ENCODE results near the gene LPAR5. TPM values are rescaled to one million over a fixed set of nuclear protein-coding genes. Genes with fewer than 3 reads are reported as not detected.
"Not testable (repeated sequence)": the region's sequence is repeated elsewhere in the genome, so short reads cannot be mapped to it uniquely, and the experiment has no call there.

Gene LPAR5
- total RNA-seq, 4 donors from 2014 or later = 0.78 to 8.1 (median 3.5) TPM

DNA sequence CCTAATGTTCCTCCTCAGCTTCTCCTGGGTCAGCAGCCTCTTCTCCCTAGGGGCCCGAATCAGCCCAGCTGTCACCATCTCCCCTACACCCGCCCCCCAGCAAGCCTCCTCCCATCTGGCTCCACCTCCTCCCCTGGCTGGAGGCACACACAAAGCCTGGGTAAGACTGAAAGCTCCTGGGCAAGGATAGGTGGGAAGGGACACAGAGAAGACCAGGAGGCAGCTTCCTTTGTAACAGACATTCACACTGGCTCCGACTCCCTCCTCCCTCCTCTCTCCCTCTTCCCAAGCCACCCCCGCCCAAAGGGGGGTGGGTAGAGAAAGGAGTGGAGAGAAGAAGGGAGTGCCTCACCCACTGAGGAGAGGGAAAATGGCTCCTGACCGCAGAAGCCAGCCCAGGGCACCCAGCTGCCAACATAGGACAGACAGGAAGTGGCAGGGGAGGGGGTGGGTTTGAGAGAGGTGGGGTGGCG, 32.6 kb downstream of the LPAR5 start:
- Histone ChIP-seq H3K36me3 (peaks cover 42 to 46% of the 10 kb centered on the region in 2 donors), H3K4me3 (replicated peaks in 1 of 3) (no peak overlapping the region), H3K9me3 (no peaks in the 10 kb centered on the region), H3K4me1 (peaks cover 33 to 36% of the 10 kb centered on the region in 2 donors), H3K27me3 (no peaks in the 10 kb centered on the region), H3K27ac (peak overlapping the region in 2 of 3 donors; percentile 4 to 73)
- DNase-seq = peak; percentile 20 to 24
- WGBS, 2 donors = 24 to 25% methylated on average over 6 of the region's 6 CpGs
- TF ChIP-seq, protein P1, sequence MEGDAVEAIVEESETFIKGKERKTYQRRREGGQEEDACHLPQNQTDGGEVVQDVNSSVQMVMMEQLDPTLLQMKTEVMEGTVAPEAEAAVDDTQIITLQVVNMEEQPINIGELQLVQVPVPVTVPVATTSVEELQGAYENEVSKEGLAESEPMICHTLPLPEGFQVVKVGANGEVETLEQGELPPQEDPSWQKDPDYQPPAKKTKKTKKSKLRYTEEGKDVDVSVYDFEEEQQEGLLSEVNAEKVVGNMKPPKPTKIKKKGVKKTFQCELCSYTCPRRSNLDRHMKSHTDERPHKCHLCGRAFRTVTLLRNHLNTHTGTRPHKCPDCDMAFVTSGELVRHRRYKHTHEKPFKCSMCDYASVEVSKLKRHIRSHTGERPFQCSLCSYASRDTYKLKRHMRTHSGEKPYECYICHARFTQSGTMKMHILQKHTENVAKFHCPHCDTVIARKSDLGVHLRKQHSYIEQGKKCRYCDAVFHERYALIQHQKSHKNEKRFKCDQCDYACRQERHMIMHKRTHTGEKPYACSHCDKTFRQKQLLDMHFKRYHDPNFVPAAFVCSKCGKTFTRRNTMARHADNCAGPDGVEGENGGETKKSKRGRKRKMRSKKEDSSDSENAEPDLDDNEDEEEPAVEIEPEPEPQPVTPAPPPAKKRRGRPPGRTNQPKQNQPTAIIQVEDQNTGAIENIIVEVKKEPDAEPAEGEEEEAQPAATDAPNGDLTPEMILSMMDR (IDR thresholded peaks at IDR 0.05) = no peak
- intact Hi-C loops (cut with DNase I) = loop anchor here (5.0 kb wide), 1 partner anchor 36 kb away; the partner anchor contains the start of gene NOP2

DNA sequence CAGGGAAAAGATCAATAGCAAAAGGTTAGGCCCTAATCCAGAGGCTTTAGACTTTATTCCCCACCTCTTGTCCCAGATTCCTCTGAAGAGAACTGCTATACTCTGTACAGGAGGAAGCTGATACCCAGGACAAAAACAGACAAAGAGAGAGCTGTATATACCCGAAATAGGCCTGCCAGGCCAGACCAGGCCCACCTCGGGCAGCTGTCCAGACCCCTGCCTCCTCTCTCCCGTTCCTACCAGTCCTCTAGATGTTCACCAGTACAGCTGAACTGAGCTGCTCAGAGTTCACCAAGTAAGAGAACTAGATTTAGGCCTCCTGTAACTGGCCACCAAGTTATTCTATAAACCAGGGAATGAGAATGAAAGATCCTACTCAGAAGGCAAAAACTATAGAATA, 33.2 kb downstream of the LPAR5 start:
- Histone ChIP-seq H3K9me3 (no peaks in the 10 kb centered on the region), H3K27me3 (no peaks in the 10 kb centered on the region), H3K36me3 (peaks cover 48 to 52% of the 10 kb centered on the region in 2 donors), H3K4me3 (replicated peaks in 1 of 3) (no peak overlapping the region), H3K4me1 (peaks cover 33 to 36% of the 10 kb centered on the region in 2 donors), H3K27ac (peak overlapping the region in 1 of 3 donors; percentile 73)
- intact Hi-C loops (cut with DNase I) = loop anchor here (5.0 kb wide), 1 partner anchor 35 kb away; the partner anchor contains the start of gene NOP2
- no peak for DNase-seq
- WGBS, 2 donors = 64 to 78% methylated on average over 3 of the region's 3 CpGs
- TF ChIP-seq, protein P1 (IDR thresholded peaks at IDR 0.05) = no peak
- no peak for TF ChIP-seq POLR2A (IDR thresholded peaks at IDR 0.05)

- 86 to 90% methylated on average over 10 of the region's 10 CpGs for WGBS, 2 donors
- H3K9me3 ChIP-seq; H3K4me3 ChIP-seq (replicated peaks in 1 of 3); H3K27me3 ChIP-seq; DNase-seq; H3K27ac ChIP-seq; intact Hi-C loops (cut with DNase I); H3K4me1 ChIP-seq: not testable (repeated sequence)
- peaks cover 100% of the 10 kb centered on the region in 2 donors for H3K36me3 ChIP-seq
These were observed 40.1 kb downstream of the LPAR5 start for GRCh38 chr12:6595673-6596072.

GRCh38 chr12:6592087-6592486, 43.7 kb downstream of the LPAR5 start:
- TF ChIP-seq, protein P1 (IDR thresholded peaks at IDR 0.05) = no peak
- no peak for TF ChIP-seq POLR2A (IDR thresholded peaks at IDR 0.05)
- no peaks in the 10 kb centered on the region for H3K4me1 ChIP-seq
- no peak for DNase-seq
- intact Hi-C loops (cut with DNase I) = no loop called here
- H3K27ac ChIP-seq = no peak overlapping the region
- peaks cover 100% of the 10 kb centered on the region in 2 donors for H3K36me3 ChIP-seq
- no peak overlapping the region for H3K4me3 ChIP-seq (replicated peaks in 1 of 3)
- no peaks in the 10 kb centered on the region for H3K27me3 ChIP-seq
- H3K9me3 ChIP-seq = no peaks in the 10 kb centered on the region
- 95 to 97% methylated on average over 8 of the region's 8 CpGs for WGBS, 2 donors

- H3K9me3 ChIP-seq; H3K27ac ChIP-seq; intact Hi-C loops (cut with DNase I); H3K27me3 ChIP-seq; H3K4me1 ChIP-seq; H3K4me3 ChIP-seq (replicated peaks in 1 of 3); DNase-seq: not testable (repeated sequence)
- H3K36me3 ChIP-seq = peaks cover 98 to 99% of the 10 kb centered on the region in 2 donors
- 90 to 98% methylated on average over 8 of the region's 8 CpGs for WGBS, 2 donors
These were observed 49.2 kb downstream of the LPAR5 start for GRCh38 chr12:6586569-6586968.

DNA sequence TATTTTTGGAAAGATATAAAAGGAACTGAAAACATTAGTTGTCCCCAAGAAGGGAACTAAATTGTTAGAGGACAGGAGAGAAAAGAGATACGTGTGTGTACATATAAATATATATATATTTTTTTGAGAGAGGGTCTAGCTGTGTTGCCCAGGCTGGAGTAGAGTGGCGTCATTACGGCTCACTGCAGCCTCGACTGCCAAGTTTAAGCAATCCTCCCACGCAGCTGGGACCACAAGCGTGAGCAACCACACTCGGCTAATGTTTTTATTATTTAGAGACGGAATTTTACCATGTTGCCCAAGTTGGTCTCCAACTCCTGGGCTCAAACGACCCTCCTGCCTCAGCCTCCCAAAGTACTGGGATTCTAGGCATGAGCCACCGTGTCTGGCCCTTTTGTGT, 51.5 kb downstream of the LPAR5 start:
- WGBS, 2 donors = 87 to 91% methylated on average over 10 of the region's 10 CpGs
- no peak for DNase-seq
- Histone ChIP-seq H3K27me3 (no peaks in the 10 kb centered on the region), H3K27ac (no peak overlapping the region), H3K36me3 (peaks cover 94 to 96% of the 10 kb centered on the region in 2 donors), H3K4me3 (replicated peaks in 1 of 3) (no peak overlapping the region), H3K9me3 (no peaks in the 10 kb centered on the region), H3K4me1 (no peaks in the 10 kb centered on the region)
- intact Hi-C loops (cut with DNase I) = no loop called here
- no peak for TF ChIP-seq POLR2A (IDR thresholded peaks at IDR 0.05)
- TF ChIP-seq, protein P1 (IDR thresholded peaks at IDR 0.05) = no peak
